ENCODE measurements around the gene OR56A1. TPM values are rescaled to one million over a fixed set of nuclear protein-coding genes. Genes with fewer than 3 reads are reported as not detected.

OR56A1 gene
- total and polyA plus RNA-seq, 9 of the 15 experiments (the other 6 are each of a cell fraction or from before 2014, with no cell fraction given): not detected

DNA sequence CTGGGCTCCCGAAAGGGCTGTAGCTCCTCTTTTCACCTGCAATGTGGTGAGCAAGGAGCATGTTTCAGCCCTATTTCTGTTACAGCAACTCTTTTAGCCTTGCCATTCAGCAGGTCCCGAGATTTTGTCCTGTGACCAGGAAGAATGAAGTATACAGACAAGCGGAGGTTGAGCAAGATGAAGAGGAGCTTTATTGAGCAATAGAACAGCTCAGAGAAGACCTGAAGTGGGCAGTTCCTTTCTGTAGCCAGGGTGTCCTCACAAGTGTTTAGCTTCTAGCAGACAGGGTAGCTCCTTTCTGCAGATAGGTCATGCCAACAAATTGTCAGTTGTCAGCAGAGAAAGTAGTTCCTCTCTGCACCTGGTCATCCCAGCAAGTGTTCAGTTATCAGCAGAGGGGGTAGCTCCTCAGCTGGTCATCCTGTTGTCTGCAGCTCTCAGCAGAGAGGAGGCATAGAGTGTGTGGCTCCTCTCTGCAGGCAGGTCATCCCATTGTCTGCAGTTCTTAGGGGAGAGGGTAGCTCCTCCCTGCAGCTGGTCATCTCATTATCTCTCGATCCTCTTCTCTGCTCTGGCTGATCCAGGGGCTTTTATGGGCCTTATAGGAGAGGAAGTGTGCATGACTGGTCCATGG, 18.4 kb downstream of the OR56A1 start (continued):
- no peak for TF ChIP-seq ZNF507 (tag; conservative IDR thresholded peaks at IDR 0.05)
- no peak for TF ChIP-seq MAFK (IDR thresholded peaks at IDR 0.05; ENCODE audit: low read length)
- no peak for TF ChIP-seq RBM39 (optimal IDR thresholded peaks at IDR 0.05; ENCODE audit: low read depth, low read length)

DNA sequence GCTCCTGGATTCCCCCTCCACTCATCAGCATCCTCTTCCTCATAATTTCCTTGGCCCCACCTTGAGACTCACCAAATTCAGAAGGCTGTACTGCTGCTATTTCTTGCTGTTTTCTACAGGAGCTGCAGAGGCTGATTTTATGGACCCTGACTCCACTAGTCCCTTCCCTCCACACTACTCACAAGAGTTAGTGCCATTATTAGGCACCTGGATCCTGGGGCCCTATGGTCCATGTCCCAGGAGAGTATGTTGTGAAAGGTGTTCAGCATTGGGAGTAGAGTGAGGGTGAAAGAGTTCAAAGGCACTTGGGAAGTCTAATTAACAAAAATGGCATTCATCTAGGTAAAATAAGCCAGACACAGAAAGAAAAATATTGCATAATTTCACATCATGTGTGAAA, 23.7 kb downstream of the OR56A1 start, which contains the start of gene OR56A4:
Gene OR56A4 (minus strand): TSS at position 101 of the 400 bp plus-strand sequence. CDS start 3,954 bp downstream, outside the sequence.
- Histone ChIP-seq H3K4me3 (no peak within 1 kb of the TSS), H3K4me2 (ENCODE audit: insufficient read depth, low read length) (no peak within 1 kb of the TSS), H3K27me3 (ENCODE audit: control insufficient read depth in 2 of 2, insufficient read depth in 2 of 2, low read length in 2 of 2) (no peaks in the 10 kb centered on the region; a peak in 1 of 5 replicates), H3K4me1 (replicated peaks in 1 of 2; ENCODE audit: control insufficient read depth in 2 of 2, insufficient read depth in 2 of 2, low read length in 2 of 2) (no peaks in the 10 kb centered on the region), H3K79me2 (ENCODE audit: control insufficient read depth, insufficient read depth, low read length) (no peaks in the 10 kb centered on the region), H3K9ac (ENCODE audit: insufficient read depth in 1 of 2, low read depth in 2 of 2, low read length in 2 of 2) (no peak within 1 kb of the TSS), H3K9me3 (replicated peaks; ENCODE audit: control insufficient read depth, insufficient read depth, low read depth, low read length) (no peaks in the 10 kb centered on the region), H3K27ac (ENCODE audit: extremely low read depth, low read depth, low read length) (no peak within 1 kb of the TSS), H3K36me3 (ENCODE audit: control insufficient read depth, insufficient read depth, low read length) (no peaks in the 10 kb centered on the region), H2AFZ (ENCODE audit: low read depth, low read length) (no peak within 1 kb of the TSS), H3K9me1 (ENCODE audit: control insufficient read depth, insufficient read depth, low read length) (no peaks in the 10 kb centered on the region), H4K20me1 (replicated peaks; ENCODE audit: control insufficient read depth, insufficient read depth, low read length) (no peaks in the 10 kb centered on the region)
- DNase-seq (ENCODE audit: extremely low read depth in 1 of 4, low spot score in 3 of 4) (no peak), FAIRE-seq (no peak), ATAC-seq (no peak)
- intact Hi-C loops (cut with micrococcal nuclease) (no loop called here), in situ Hi-C loops (cut with MboI) (no loop called here)
- ChIA-PET POLR2A (no interaction called here), CTCF (ENCODE audit: low intra/inter-chr PET ratio) (no interaction called here)
- no peak for TF ChIP-seq SIN3A (IDR thresholded peaks at IDR 0.05; ENCODE audit: borderline replicate concordance in 2 of 2, control insufficient read depth in 1 of 2, low read depth in 2 of 2, low read length in 2 of 2)
- no peak for TF ChIP-seq SETDB1 (IDR thresholded peaks at IDR 0.05; ENCODE audit: low read length)
- TF ChIP-seq, protein P1, sequence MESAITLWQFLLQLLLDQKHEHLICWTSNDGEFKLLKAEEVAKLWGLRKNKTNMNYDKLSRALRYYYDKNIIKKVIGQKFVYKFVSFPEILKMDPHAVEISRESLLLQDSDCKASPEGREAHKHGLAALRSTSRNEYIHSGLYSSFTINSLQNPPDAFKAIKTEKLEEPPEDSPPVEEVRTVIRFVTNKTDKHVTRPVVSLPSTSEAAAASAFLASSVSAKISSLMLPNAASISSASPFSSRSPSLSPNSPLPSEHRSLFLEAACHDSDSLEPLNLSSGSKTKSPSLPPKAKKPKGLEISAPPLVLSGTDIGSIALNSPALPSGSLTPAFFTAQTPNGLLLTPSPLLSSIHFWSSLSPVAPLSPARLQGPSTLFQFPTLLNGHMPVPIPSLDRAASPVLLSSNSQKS (CRISPR knock-in tag; IDR thresholded peaks at IDR 0.05): no peak
- no peak for TF ChIP-seq ZFP36 (IDR thresholded peaks at IDR 0.05; ENCODE audit: low read depth, low read length, partially characterized antibody)
- no peak for TF ChIP-seq PHB (CRISPR knock-in tag; IDR thresholded peaks at IDR 0.05)
- TF ChIP-seq RCOR1 (IDR thresholded peaks at IDR 0.05; ENCODE audit: borderline replicate concordance in 1 of 2, low read depth in 2 of 2, low read length in 2 of 2): no peak
- TF ChIP-seq SMARCE1 (IDR thresholded peaks at IDR 0.05): no peak
- BruUV-seq (replicated peaks): no TSS peak
